ACC112 (cell line): ENCODE data around the gene HCN2.
A peak's percentile ranks its signal among the peaks of the same experiment; 100 is the strongest.

Experiments used
- H2AFZ ChIP-seq: fragments of 200-600 bp; sonication (generic); one replicate; pipeline ENCODE4 v1.6.0; 2017; ENCODE audit warnings: antibody characterized with exemption, low read length; ENCODE audit not compliant: unreplicated experiment
- H3K27ac ChIP-seq: fragments of 200-600 bp; sonication (generic); 2 replicates; pipeline ENCODE4 v1.5.1; 2014; ENCODE audit warnings: low read depth, mild to moderate bottlenecking, antibody characterized with exemption, low read length, moderate library complexity
- H3K27me3 ChIP-seq: fragments of 200-600 bp; sonication (generic); 2 replicates; pipeline ENCODE4 v1.6.1; 2014; ENCODE audit warnings: mild to moderate bottlenecking, antibody characterized with exemption, low read length, moderate library complexity, mixed read lengths; ENCODE audit not compliant: insufficient read depth
- H3K36me3 ChIP-seq: fragments of 200-600 bp; sonication (generic); 2 replicates; pipeline ENCODE4 v1.6.1; 2016; ENCODE audit warnings: mild to moderate bottlenecking, antibody characterized with exemption, low read length, moderate library complexity, mixed read lengths; ENCODE audit not compliant: insufficient read depth
- H3K4me1 ChIP-seq: fragments of 200-600 bp; sonication (generic); one replicate; pipeline ENCODE4 v1.6.1; 2016; ENCODE audit warnings: low read length, mixed read lengths; ENCODE audit not compliant: insufficient read depth, unreplicated experiment, control insufficient read depth
- H3K4me3 ChIP-seq: fragments of 200-600 bp; sonication (generic); 2 replicates; pipeline ENCODE4 v1.5.1; 2014; ENCODE audit warnings: mild to moderate bottlenecking, low read depth, low read length
- H3K79me2 ChIP-seq: fragments of 200-600 bp; sonication (generic); one replicate; pipeline ENCODE4 v1.6.0; 2016; ENCODE audit warnings: low read length; ENCODE audit not compliant: control insufficient read depth, unreplicated experiment, insufficient read depth

HCN2 gene

DNA sequence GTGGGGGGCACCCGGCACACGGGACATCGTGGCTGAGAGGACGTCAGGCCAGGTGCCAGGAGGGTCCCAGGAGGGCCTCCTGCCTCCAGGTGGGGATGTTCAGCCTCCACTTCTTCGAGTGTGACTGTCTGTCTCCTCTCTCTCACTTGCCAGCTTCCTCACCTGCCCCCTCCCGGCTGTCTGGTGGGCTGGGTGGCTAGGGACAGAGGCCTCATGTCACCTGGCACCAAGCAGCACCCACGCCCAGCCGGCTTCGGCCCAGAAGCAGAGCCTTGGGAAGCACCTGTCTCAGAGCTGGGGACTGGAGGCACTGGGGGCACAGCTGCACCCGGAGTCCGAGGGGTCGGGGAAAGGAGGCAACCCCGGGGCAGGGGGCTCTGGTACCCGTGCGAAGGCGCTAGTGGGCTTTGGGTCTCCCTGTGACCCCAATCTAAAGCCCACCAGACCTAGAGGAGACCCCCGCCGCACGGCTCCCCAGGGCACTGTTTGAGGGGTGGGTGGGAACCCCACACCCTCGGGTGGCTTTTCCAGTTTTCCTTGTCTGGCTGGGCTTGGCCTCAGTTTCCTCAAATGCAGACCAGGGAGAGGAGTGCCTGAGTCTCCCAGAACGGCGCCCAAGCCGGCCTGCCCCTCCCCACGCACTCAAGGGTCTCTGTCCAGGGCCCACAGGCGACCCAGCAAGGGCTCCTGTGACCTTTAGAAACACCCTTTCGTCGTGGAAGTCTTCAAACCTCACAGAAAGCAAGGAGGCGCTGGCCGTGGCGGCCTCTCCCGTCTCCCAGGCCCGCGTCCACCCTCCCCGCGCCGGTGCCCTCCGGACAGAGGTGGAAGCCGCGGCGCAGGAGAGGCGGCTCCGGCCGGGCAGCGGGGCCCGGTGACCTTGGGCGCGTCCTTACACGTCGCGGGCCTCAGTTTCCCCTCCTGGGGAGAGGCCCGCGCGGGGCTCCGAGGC lies 664 bp upstream of the HCN2 start:
- H3K27ac ChIP-seq = no peak overlapping the region
- no peak overlapping the region for H2AFZ ChIP-seq
- no peaks in the 10 kb centered on the region for H3K36me3 ChIP-seq
- peaks cover 9% of the 10 kb centered on the region; the same call in 1 of the 2 replicates for H3K27me3 ChIP-seq
- no peak overlapping the region for H3K4me3 ChIP-seq
- H3K4me1 ChIP-seq = peaks cover 15% of the 10 kb centered on the region
- H3K79me2 ChIP-seq = no peaks in the 10 kb centered on the region

GRCh38 chr19:590396-590745 lies 690 bp downstream of the HCN2 start:
- peak overlapping the region; percentile 33; the same call in 1 of the 2 replicates for H3K4me3 ChIP-seq
- H3K27me3 ChIP-seq = peaks cover 9% of the 10 kb centered on the region; the same call in 1 of the 2 replicates
- no peaks in the 10 kb centered on the region for H3K36me3 ChIP-seq
- H3K4me1 ChIP-seq = peaks cover 15% of the 10 kb centered on the region
- no peak overlapping the region for H2AFZ ChIP-seq
- no peaks in the 10 kb centered on the region for H3K79me2 ChIP-seq
- no peak overlapping the region for H3K27ac ChIP-seq

GRCh38 chr19:590750-591098 lies 1.0 kb downstream of the HCN2 start:
- peak overlapping the region; percentile 33; the same call in 1 of the 2 replicates for H3K4me3 ChIP-seq
- H3K4me1 ChIP-seq = peaks cover 15% of the 10 kb centered on the region
- H3K27ac ChIP-seq = no peak overlapping the region
- H3K36me3 ChIP-seq = no peaks in the 10 kb centered on the region
- H3K79me2 ChIP-seq = no peaks in the 10 kb centered on the region
- H3K27me3 ChIP-seq = peaks cover 9% of the 10 kb centered on the region; the same call in 1 of the 2 replicates
- H2AFZ ChIP-seq = no peak overlapping the region

DNA sequence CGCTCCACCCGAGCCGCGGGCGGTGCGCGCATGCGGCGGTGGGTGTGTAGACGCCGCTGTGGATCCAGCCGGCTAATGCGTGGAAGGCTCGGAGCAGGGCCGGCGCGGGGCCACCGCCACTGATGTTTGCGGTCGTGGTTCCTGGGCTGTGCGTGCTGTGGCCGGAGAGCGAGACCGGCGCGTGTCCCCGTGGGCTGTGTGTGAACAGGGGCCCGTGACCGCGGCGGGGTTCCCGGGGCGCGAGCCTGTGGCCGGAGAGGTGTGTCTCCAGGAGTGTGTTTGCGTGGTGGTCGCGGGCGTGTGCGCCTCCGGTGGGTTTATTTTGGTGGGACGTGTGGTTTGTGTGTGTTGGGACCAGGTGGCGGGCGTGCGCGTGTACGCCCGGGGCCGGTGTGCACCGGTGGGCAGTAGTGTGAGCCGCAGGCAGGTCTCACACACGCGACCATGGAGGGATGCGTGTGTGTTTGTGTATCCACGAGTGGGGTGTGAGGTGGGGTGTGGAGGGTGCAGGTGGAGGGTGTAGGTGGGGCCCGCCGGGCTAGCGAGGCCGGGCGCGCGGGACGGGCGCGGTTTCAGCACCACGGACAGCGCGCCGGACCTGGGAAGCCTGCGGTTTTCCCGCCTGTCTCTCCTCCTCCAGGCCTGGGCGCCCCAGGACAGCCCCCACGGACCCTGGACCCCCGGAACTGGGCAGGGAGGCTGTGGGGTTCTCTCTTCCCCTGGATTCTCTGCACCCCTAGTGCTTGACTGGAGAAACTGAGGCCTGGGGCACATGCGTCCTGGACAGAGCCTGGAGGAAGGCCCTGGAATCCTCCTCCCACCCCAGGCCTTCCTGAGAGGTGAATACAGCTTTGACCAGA lies 1.6 kb downstream of the HCN2 start:
- H3K27ac ChIP-seq = no peak overlapping the region
- H3K36me3 ChIP-seq = no peaks in the 10 kb centered on the region
- peak overlapping the region; percentile 3; the same call in 1 of the 2 replicates for H3K4me3 ChIP-seq
- H3K27me3 ChIP-seq = peaks cover 9% of the 10 kb centered on the region; the same call in 1 of the 2 replicates
- H2AFZ ChIP-seq = no peak overlapping the region
- no peaks in the 10 kb centered on the region for H3K79me2 ChIP-seq
- peaks cover 15% of the 10 kb centered on the region for H3K4me1 ChIP-seq

DNA sequence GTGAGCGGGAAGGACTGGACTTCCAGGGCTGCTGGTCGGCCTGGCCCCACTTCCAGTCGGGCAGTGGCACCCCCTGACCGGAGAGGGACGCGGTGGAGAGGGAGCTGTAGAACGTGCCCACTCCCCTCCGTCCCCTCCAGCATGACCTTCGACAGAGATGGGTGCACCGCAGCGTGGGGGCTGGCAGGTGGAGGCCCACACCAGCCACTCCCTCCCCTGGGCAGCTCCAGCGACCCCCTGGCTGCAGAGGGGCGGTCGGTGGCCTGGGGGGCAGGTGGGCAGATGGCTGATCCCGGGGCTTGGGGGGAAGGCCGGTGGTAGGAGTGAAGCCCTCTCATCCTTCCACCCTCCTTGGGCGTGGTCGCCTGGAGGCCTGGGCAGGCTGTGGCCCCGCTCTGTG lies 2.4 kb downstream of the HCN2 start:
- Histone ChIP-seq H3K4me1 (peaks cover 9% of the 10 kb centered on the region), H3K27me3 (peaks cover 9% of the 10 kb centered on the region; the same call in 1 of the 2 replicates)

DNA sequence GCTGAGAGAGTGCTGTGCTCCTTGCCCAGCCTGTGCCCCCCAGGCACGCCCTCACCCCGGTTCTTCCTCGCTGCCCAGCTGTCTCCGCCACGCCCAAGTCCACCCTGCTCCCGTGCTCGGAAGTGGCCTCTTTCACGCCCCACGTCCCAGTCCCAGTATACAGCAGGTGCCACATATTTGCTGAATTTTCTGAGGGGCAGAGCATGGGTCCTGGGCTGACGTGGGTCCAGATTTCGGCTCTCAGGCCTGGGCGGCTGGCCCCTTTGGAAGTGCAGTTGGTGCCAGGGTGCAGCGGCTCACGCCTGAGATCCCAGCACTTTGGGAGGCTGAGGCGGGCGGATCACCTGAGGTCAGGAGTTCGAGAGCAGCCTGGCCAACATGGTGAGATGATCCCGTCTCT lies 3.4 kb downstream of the HCN2 start:
- H3K27me3 ChIP-seq = peaks cover 9% of the 10 kb centered on the region; the same call in 1 of the 2 replicates

More for the DNA sequence above, 2.4 kb downstream of the HCN2 start:
- Histone ChIP-seq H2AFZ (no peak overlapping the region), H3K79me2 (no peaks in the 10 kb centered on the region), H3K36me3 (no peaks in the 10 kb centered on the region), H3K27ac (no peak overlapping the region), H3K4me3 (no peak overlapping the region)

DNA sequence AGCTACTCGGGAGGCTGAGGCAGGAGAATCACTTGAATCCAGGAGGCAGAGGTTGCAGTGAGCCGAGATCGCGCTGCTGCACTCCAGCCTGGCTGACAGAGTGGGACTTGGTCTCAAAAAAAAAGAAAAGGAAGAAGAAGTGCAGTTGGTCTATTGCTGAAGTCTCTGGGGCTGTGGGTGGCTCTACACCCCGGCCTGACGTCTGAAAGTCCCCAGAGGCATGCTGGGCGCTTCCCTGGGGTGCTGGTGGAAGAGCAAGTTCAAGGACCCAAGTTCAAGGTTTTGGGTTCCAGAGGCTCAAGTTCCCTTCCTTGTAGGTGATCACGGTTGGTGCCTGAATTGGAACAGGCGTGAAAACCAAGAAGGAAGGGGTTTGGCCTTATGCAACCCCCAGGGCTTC lies 3.8 kb downstream of the HCN2 start:
- Histone ChIP-seq H3K27ac (no peak overlapping the region), H3K27me3 (peaks cover 9% of the 10 kb centered on the region; the same call in 1 of the 2 replicates), H3K4me1 (peaks cover 3% of the 10 kb centered on the region), H3K79me2 (no peaks in the 10 kb centered on the region), H2AFZ (no peak overlapping the region), H3K4me3 (no peak overlapping the region), H3K36me3 (no peaks in the 10 kb centered on the region)

More for the DNA sequence above, 3.4 kb downstream of the HCN2 start:
- Histone ChIP-seq H3K4me3 (no peak overlapping the region), H2AFZ (no peak overlapping the region), H3K4me1 (peaks cover 6% of the 10 kb centered on the region), H3K27ac (no peak overlapping the region), H3K79me2 (no peaks in the 10 kb centered on the region), H3K36me3 (no peaks in the 10 kb centered on the region)

DNA sequence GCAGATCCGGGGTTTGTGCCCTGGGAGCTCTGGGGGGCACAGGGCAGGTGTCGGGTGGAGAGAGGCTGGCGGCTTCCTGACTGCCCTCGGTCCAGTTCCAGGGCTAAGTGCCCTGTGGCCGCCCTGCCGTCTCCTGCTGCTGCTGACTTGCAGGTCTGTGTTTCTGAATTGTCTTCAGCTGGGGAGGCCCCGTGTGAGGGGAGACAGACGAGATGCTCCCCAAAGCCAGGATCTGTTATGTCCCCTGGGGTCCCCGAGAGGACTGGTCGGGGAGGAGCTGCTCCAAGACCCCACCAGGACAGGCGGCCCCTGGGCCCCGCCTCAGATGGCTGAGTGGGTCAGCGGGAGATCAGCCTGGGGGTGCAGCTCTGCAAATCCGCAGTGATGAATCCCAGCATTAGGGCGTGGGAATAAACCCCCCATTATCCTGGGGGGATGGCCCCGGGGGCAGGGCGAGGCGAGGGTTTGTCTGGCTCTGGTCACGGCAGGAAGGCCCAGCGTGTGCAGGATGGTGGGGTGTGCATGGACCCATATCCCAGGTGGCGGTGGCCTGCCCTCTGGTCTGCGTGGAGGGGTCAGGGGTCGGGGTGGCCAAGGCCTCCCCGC lies 4.7 kb downstream of the HCN2 start:
- peaks cover 9% of the 10 kb centered on the region; the same call in 1 of the 2 replicates for H3K27me3 ChIP-seq
- no peak overlapping the region for H3K4me3 ChIP-seq
- H3K27ac ChIP-seq = no peak overlapping the region
- H2AFZ ChIP-seq = no peak overlapping the region
- H3K4me1 ChIP-seq = no peaks in the 10 kb centered on the region
- no peaks in the 10 kb centered on the region for H3K36me3 ChIP-seq
- H3K79me2 ChIP-seq = no peaks in the 10 kb centered on the region

GRCh38 chr19:595326-596262 lies 5.9 kb downstream of the HCN2 start:
- Histone ChIP-seq H3K27me3 (peaks cover 8% of the 10 kb centered on the region; the same call in 1 of the 2 replicates), H3K36me3 (no peaks in the 10 kb centered on the region), H2AFZ (no peak overlapping the region), H3K79me2 (no peaks in the 10 kb centered on the region), H3K4me1 (no peaks in the 10 kb centered on the region), H3K27ac (no peak overlapping the region), H3K4me3 (no peak overlapping the region)
